Thoracic aorta (tissue), 2 donors: Measurements from ENCODE around the gene SMDT1. TPM values are rescaled to one million over a fixed set of nuclear protein-coding genes. Genes with fewer than 3 reads are reported as not detected.
"Not testable (repeated sequence)": the region's sequence is repeated elsewhere in the genome, so short reads cannot be mapped to it uniquely, and the experiment has no call there.

Source experiments
- ATAC-seq: fragments of 150-250 bp; one replicate; pipeline ENCODE4 v1.8.0; 2017; ENCODE audit warnings: low read depth; ENCODE audit not compliant: insufficient number of reproducible peaks, low FRiP score
- DNase-seq: peaks from one replicate; pipeline ENCODE4 v3.0.0-alpha.2; 2020; ENCODE audit warnings: low spot score
- H3K27ac ChIP-seq, 2 donors: fragments of 200-600 bp; sonication (generic); 1 replicate in 1 of 2; 2 replicates in 1 of 2; pipeline ENCODE4 v1.5.1; 2016; ENCODE audit warnings: mild to moderate bottlenecking in 2 of 2, moderate library complexity in 2 of 2
- H3K27me3 ChIP-seq: fragments of 200-600 bp; sonication (generic); replicated peaks from 2 replicates; pipeline ENCODE4 v1.6.0; 2016; ENCODE audit warnings: mild to moderate bottlenecking; ENCODE audit not compliant: insufficient read depth
- H3K36me3 ChIP-seq: fragments of 200-600 bp; sonication (generic); one replicate; pipeline ENCODE4 v1.5.1; 2016
- H3K4me1 ChIP-seq, 2 donors: fragments of 200-600 bp; sonication (generic); 1 replicate in 1 of 2; 2 replicates in 1 of 2; pipeline versions ENCODE4 v1.5.1 to v1.6.0; 2016; ENCODE audit warnings: low read depth in 2 of 2, mild to moderate bottlenecking in 1 of 2; ENCODE audit not compliant: control insufficient read depth in 1 of 2
- H3K4me3 ChIP-seq: fragments of 200-600 bp; sonication (generic); 2 replicates; pipeline ENCODE4 v1.5.1; 2016; ENCODE audit warnings: mild to moderate bottlenecking
- H3K9me3 ChIP-seq: fragments of 200-600 bp; sonication (generic); 2 replicates; pipeline ENCODE4 v1.5.1; 2016
- CTCF ChIP-seq: fragments of 200-600 bp; sonication (generic); IDR thresholded peaks from one replicate; pipeline ENCODE4 v1.5.1; 2019; ENCODE audit warnings: antibody characterized with exemption
- total RNA-seq, 2 donors: library from RNA; depleted of rRNA; stranded (reverse); fragments of >200 nt; gene quantifications; one replicate each; pipeline versions ENCODE4 v1.1.0 to v1.2.3, GENCODE V29; 2016

SMDT1 gene
- total RNA-seq, 2 donors from 2014 or later = 6.1 to 17.1 TPM

GRCh38 chr22:42067671-42068251, 11.7 kb upstream of the SMDT1 start:
- no peaks in the 10 kb centered on the region for H3K27me3 ChIP-seq
- H3K9me3 ChIP-seq = no peaks in the 10 kb centered on the region
- no peak for TF ChIP-seq CTCF
- H3K4me1 ChIP-seq = peaks cover 0 to 23% of the 10 kb centered on the region in 2 donors
- no peak overlapping the region for H3K27ac ChIP-seq
- peaks cover 20% of the 10 kb centered on the region for H3K36me3 ChIP-seq
- H3K4me3 ChIP-seq = no peak overlapping the region
- no peak for DNase-seq
- ATAC-seq = no peak

GRCh38 chr22:42068291-42068690, 11.2 kb upstream of the SMDT1 start:
- DNase-seq (no peak), ATAC-seq (no peak)
- H3K4me3 ChIP-seq = no peak overlapping the region
- H3K36me3 ChIP-seq = peaks cover 20% of the 10 kb centered on the region
- no peaks in the 10 kb centered on the region for H3K27me3 ChIP-seq
- H3K9me3 ChIP-seq = no peaks in the 10 kb centered on the region
- no peak overlapping the region for H3K27ac ChIP-seq
- no peak for TF ChIP-seq CTCF
- H3K4me1 ChIP-seq = peaks cover under 1 to 23% of the 10 kb centered on the region in 2 donors

- ATAC-seq (no peak), DNase-seq (no peak)
- Histone ChIP-seq H3K36me3 (peaks cover 17% of the 10 kb centered on the region), H3K27ac (peak overlapping the region; percentile 69 to 87), H3K27me3 (no peaks in the 10 kb centered on the region), H3K4me1 (peaks cover 9 to 37% of the 10 kb centered on the region in 2 donors), H3K4me3 (peak overlapping the region; percentile 85), H3K9me3 (no peaks in the 10 kb centered on the region)
- no peak for TF ChIP-seq CTCF
These were observed 9.5 kb upstream of the SMDT1 start for GRCh38 chr22:42069801-42070516.

- H3K27me3 ChIP-seq = no peaks in the 10 kb centered on the region
- ATAC-seq (peak; percentile 81), DNase-seq (peak; percentile 93)
- peak within 1 kb of the TSS; percentile 85 for H3K4me3 ChIP-seq
- peaks cover 13% of the 10 kb centered on the region for H3K36me3 ChIP-seq
- peak within 1 kb of the TSS; percentile 69 to 87 for H3K27ac ChIP-seq
- TF ChIP-seq CTCF = no peak
- peaks cover 12 to 44% of the 10 kb centered on the region in 2 donors for H3K4me1 ChIP-seq
- no peaks in the 10 kb centered on the region for H3K9me3 ChIP-seq
These were observed 8.7 kb upstream of the SMDT1 start, which contains the start of gene NAGA for GRCh38 chr22:42070517-42071422. NAGA (minus strand) TSS chr22:42070812; CDS start chr22:42070297, 515 bp downstream.

GRCh38 chr22:42071508-42071907, 8.0 kb upstream of the SMDT1 start:
- peak overlapping the region; percentile 69 to 87 for H3K27ac ChIP-seq
- not testable (repeated sequence) for H3K9me3 ChIP-seq, ATAC-seq, H3K27me3 ChIP-seq, DNase-seq
- H3K4me3 ChIP-seq = peak overlapping the region; percentile 85
- H3K4me1 ChIP-seq = peaks cover 12 to 44% of the 10 kb centered on the region in 2 donors
- H3K36me3 ChIP-seq = peaks cover 11% of the 10 kb centered on the region
